Transverse colon (tissue), 4 donors: ENCODE data around the gene MORN3.

Experiments
- EP300 ChIP-seq: sonication (generic); formaldehyde crosslinking; IDR thresholded peaks from one replicate; pipeline ENCODE4 v1.6.1; 2017; ENCODE audit warnings: antibody characterized with exemption, low read depth
- POLR2A ChIP-seq: fragments of 450-650 bp; IDR thresholded peaks from one replicate; pipeline ENCODE4 v1.6.1; 2016; ENCODE audit warnings: antibody characterized with exemption, mild to moderate bottlenecking, moderate library complexity
- POLR2AphosphoS5 ChIP-seq, 3 donors: sonication (generic); formaldehyde crosslinking; IDR thresholded peaks; one replicate each; pipeline ENCODE4 v1.6.1; 2016; ENCODE audit warnings: antibody characterized with exemption in 3 of 3
- TF ChIP-seq, protein P1 (sequence below), 5 experiments: fragments of 200-600 bp in 3 of 5; fragments of 450-650 bp in 2 of 5; sonication (generic) in 3 of 5; IDR thresholded peaks; 1 replicate in 2 of 5; 2 replicates in 3 of 5; pipeline ENCODE4 v1.5.1; 2016 to 2017; ENCODE audit warnings: antibody characterized with exemption in 5 of 5, inconsistent platforms in 3 of 5, mild to moderate bottlenecking in 2 of 5, moderate library complexity in 1 of 5

DNA sequence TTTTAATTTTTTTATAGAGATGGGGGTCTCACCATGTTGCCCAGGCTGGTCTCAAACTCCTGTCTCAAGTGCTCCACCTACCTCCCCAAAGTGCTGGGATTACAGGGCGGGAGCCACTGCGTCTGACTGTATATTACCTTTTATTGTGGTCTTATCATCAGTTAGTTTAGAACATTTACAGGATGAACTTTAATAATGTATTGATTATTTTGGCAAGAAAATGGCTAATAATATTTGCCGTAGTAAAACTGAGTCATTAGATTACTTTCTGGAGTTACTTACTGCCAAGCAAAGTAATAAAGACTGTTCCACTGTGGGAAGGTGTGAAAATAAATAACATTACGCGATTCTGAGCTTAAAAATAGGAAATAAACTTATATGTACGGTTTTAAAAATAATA, 66.7 kb downstream of the MORN3 start:
- TF ChIP-seq, protein P1, sequence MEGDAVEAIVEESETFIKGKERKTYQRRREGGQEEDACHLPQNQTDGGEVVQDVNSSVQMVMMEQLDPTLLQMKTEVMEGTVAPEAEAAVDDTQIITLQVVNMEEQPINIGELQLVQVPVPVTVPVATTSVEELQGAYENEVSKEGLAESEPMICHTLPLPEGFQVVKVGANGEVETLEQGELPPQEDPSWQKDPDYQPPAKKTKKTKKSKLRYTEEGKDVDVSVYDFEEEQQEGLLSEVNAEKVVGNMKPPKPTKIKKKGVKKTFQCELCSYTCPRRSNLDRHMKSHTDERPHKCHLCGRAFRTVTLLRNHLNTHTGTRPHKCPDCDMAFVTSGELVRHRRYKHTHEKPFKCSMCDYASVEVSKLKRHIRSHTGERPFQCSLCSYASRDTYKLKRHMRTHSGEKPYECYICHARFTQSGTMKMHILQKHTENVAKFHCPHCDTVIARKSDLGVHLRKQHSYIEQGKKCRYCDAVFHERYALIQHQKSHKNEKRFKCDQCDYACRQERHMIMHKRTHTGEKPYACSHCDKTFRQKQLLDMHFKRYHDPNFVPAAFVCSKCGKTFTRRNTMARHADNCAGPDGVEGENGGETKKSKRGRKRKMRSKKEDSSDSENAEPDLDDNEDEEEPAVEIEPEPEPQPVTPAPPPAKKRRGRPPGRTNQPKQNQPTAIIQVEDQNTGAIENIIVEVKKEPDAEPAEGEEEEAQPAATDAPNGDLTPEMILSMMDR (IDR thresholded peaks at IDR 0.05): no peak
- no peak for TF ChIP-seq EP300
- no peak for TF ChIP-seq POLR2A
- TF ChIP-seq POLR2AphosphoS5 (IDR thresholded peaks at IDR 0.05): no peak
